ENCODE data around the gene SNX17. TPM values are rescaled to one million over a fixed set of nuclear protein-coding genes. Genes with fewer than 3 reads are reported as not detected.

Gene SNX17
- total and polyA plus RNA-seq, 2 of the 13 experiments (the other 11 are each of a cell fraction or from before 2014, with no cell fraction given): 75.0 to 109 TPM

- TF ChIP-seq ZHX1 (CRISPR knock-in tag; IDR thresholded peaks at IDR 0.05; ENCODE audit: low read depth) (0 out of 2 replicates have a peak, but pooled peaks have one; percentile 69), ZNF484 (CRISPR knock-in tag; IDR thresholded peaks at IDR 0.05; ENCODE audit: borderline replicate concordance, low read depth) (0 out of 2 replicates have a peak, but pooled peaks have one; percentile 51), CBX1 (IDR thresholded peaks at IDR 0.05; ENCODE audit: low read depth) (peak; percentile 97), WIZ (CRISPR knock-in tag; IDR thresholded peaks at IDR 0.05) (no peak; the same call in 1 of the 2 replicates), ZNF724P (CRISPR knock-in tag; IDR thresholded peaks at IDR 0.05; ENCODE audit: borderline replicate concordance) (peak; percentile 97), ZNF354B (CRISPR knock-in tag; IDR thresholded peaks at IDR 0.05) (no peak; the same call in none of the 2 replicates), ZNF660 (CRISPR knock-in tag; IDR thresholded peaks at IDR 0.05; ENCODE audit: borderline replicate concordance, low read depth) (0 out of 2 replicates have a peak, but pooled peaks have one; percentile 87), GTF3A (CRISPR knock-in tag; conservative IDR thresholded peaks at IDR 0.05) (peak; percentile 98), ZNF878 (CRISPR knock-in tag; IDR thresholded peaks at IDR 0.05) (peak; percentile 64; the same call in 1 of the 2 replicates), MEIS1 (CRISPR knock-in tag; IDR thresholded peaks at IDR 0.05; ENCODE audit: borderline replicate concordance) (peak; percentile 97; the same call in 1 of the 2 replicates), CREM (IDR thresholded peaks at IDR 0.05) (peak; percentile 99), CREM (CRISPR knock-in tag; IDR thresholded peaks at IDR 0.05) (no peak; the same call in 1 of the 2 replicates), ZNF615 (CRISPR knock-in tag; IDR thresholded peaks at IDR 0.05; ENCODE audit: borderline replicate concordance) (peak; percentile 95), AHR (CRISPR knock-in tag; IDR thresholded peaks at IDR 0.05) (no peak; the same call in 1 of the 2 replicates), SIX4 (CRISPR knock-in tag; IDR thresholded peaks at IDR 0.05) (peak; percentile 34; the same call in 1 of the 2 replicates), CENPT (CRISPR knock-in tag; IDR thresholded peaks at IDR 0.05; ENCODE audit: low read depth) (no peak; the same call in 1 of the 2 replicates), ERF (CRISPR knock-in tag; IDR thresholded peaks at IDR 0.05) (peak; percentile 93), RELA (CRISPR knock-in tag; IDR thresholded peaks at IDR 0.05) (peak; percentile 79), ZNF879 (CRISPR knock-in tag; IDR thresholded peaks at IDR 0.05) (0 out of 2 replicates have a peak, but pooled peaks have one; percentile 53), TBP (CRISPR knock-in tag; IDR thresholded peaks at IDR 0.05) (no peak), SYNCRIP (IDR thresholded peaks at IDR 0.05; ENCODE audit: insufficient read depth, low read depth, low read length) (no peak), AGO1 (IDR thresholded peaks at IDR 0.05; ENCODE audit: low read depth, low read length, poor library complexity, severe bottlenecking) (peak; percentile 96)
- TF ChIP-seq, protein P1, sequence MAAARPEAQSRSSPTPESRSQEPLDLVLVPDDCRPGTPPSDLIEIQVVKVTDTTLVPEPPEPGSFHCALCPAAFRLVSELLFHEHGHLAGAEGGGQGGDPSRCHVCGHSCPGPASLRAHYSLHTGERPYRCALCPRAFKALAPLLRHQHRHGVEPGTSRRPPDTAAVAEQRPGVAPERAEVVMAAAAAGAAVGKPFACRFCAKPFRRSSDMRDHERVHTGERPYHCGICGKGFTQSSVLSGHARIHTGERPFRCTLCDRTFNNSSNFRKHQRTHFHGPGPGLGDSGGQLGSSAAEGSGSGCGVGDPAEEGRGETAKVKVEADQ (CRISPR knock-in tag; IDR thresholded peaks at IDR 0.05; ENCODE audit: borderline replicate concordance): peak; percentile 99
- TF ChIP-seq, protein P2, sequence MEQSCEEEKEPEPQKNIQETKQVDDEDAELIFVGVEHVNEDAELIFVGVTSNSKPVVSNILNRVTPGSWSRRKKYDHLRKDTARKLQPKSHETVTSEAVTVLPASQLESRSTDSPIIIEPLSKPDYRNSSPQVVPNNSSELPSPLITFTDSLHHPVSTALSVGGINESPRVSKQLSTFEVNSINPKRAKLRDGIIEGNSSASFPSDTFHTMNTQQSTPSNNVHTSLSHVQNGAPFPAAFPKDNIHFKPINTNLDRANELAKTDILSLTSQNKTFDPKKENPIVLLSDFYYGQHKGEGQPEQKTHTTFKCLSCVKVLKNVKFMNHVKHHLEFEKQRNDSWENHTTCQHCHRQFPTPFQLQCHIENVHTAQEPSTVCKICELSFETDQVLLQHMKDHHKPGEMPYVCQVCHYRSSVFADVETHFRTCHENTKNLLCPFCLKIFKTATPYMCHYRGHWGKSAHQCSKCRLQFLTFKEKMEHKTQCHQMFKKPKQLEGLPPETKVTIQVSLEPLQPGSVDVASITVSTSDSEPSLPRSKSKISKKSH (CRISPR knock-in tag; IDR thresholded peaks at IDR 0.05; ENCODE audit: borderline replicate concordance): peak; percentile 81; the same call in 1 of the 2 replicates
These were observed at the start of gene SNX17, which contains the start of gene EIF2B4 (continued) for GRCh38 chr2:27370026-27370815.

All from HepG2 (cell line).